ENCODE results near the gene SMAD1.
"Not testable (repeated sequence)": the region's sequence is repeated elsewhere in the genome, so short reads cannot be mapped to it uniquely, and the experiment has no call there.

The SMAD1 gene

GRCh38 chr4:145566086-145566708 lies 84.5 kb downstream of the SMAD1 start:
- DNase-seq: no peak

GRCh38 chr4:145566768-145567167 lies 85.1 kb downstream of the SMAD1 start:
- DNase-seq: no peak

DNA sequence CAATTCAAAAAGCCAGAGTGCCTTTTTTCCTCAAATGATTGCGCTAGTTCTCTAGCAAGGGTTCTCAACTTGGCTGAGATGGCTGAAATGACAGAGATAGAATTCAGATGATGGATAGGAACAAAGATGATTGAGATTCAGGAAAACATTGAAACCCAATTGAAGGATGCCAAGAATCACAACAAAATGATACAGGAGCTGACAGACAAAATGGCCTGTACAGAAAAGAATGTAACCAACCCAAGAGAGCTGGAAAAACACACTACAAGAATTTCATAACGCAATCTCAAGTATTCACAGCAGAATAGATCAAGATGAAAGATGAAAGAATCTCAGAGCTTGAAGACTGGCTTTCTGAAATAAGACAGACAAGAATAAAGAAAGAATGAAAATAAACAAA lies 85.9 kb downstream of the SMAD1 start:
- DNase-seq: no peak

GRCh38 chr4:145574546-145574945 lies 92.9 kb downstream of the SMAD1 start:
- not testable (repeated sequence) for DNase-seq

- no peak for DNase-seq
These were observed 99.3 kb downstream of the SMAD1 start for GRCh38 chr4:145580906-145581305.

DNA sequence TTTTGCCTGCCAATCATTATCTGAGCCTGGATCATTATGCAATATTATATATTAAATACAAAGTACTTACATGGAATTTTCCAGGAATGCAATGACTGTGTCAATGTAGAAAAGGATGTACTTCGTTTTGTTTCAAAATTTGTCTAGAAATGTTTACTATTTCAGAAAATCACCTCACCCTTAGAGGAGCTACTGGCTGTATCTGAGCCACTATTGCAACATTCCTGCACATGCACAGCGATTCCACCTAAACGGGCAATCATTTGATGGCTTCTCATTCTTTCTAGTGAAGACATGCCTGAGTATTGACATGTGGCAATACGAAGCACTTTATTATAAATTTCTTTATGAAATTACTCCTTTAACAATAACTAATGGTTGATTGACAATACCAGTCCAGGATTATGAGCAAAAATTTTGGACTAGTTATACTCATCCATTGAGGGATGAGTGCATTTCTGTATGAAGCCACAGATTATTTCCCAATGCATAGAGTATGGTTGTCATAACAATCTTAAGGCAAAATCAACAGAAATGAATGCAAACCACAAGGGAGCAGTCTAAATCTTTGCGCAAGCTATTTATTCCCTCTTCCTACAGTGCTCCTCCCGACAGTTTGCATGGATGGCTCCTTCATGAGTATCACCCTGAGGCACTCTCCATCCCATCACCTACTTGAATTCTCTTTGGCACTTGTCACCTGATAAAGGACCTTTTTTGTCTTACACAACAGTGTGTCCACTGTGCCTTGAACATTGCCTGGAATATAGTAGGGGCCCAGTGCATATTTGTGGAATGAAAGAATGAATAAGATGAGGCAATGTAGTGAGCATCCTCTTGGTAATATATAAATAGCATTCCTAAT lies 101.8 kb downstream of the SMAD1 start:
- DNase-seq: no peak

DNA sequence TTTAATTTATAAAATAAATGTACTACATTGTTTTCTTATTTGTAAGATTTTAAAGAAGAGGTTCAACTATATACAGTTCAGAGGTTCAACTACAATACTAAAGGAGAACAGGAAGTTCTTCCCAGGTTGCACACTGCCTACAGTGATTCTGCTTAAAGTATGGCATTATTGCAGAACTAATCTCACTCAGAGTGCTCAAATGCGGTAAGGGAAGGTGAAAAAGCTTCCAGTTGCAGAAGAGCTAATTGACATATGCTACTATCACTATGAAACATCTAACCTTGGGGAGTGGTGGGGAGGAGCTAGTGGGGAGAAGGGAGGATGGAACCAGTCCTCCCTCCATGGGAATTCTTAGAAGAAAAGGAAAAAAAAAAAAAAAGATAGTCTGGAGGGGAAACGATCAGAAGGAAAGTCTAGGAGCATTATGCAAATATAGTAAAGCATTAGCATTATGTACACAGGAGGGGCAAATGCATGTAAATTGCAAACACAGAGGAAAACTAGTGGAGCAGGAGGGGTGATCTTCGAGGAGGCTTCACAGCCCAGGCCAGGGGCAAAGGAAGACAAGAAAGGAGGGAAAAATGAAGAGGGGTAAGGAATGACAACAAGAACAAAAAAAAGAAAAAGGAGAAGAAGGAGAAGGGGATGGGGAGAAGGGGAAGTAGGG lies 105.6 kb downstream of the SMAD1 start:
- DNase-seq: no peak

GRCh38 chr4:145589381-145589780 lies 107.7 kb downstream of the SMAD1 start:
- DNase-seq: not testable (repeated sequence)

DNA sequence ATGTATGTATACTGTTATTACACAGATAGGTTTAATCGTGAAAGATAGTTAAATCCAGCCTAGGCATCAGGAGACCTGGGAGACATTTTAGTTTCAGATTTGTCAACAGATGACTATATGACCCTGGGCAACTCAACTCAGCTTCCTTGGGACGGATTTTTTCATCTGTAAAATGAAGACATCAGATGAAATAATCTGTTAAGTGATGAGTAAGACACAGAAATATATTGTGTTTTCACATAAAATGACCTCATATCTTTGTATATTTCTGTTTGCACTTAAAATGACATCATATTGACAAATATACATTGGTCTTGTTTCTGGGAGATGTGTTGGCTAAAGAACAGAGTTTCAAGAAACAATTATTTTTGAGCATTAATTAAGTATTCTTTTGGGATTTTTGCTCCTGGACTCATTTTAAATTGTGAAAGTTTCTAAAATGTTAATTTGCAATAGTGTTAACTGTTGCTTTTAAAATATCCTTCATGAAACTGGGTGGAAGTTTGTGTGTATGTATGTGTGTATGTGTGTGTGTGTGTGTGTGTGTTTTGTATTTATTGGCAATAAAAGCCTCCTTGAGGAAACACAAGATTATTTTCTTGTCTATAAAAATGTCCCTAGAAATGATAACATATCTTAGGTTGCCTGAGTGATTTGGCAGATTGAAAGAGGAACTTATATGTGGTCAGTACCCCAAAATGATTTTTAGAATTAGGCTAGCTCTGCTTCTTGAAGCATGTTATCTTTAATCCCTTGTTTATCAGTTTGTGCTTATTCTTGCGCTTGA lies 108.5 kb downstream of the SMAD1 start:
- DNase-seq: no peak

GRCh38 chr4:145602129-145602760 lies 120.6 kb downstream of the SMAD1 start:
- no peak for DNase-seq

- DNase-seq: no peak
These were observed 124.3 kb downstream of the SMAD1 start for GRCh38 chr4:145605941-145606340.
